HFF-Myc (cell line): Measurements from ENCODE around the gene ALPP.

Experiments
- DNase-seq: peaks from one replicate; pipeline ENCODE4 v3.0.0-alpha.2; 2011; ENCODE audit warnings: low read depth; ENCODE audit errors: extremely low read depth
- H3K4me3 ChIP-seq: replicated peaks from 2 replicates; pipeline ENCODE4 v1.5.1; 2011; ENCODE audit warnings: low read depth, mild to moderate bottlenecking, control low read depth, low read length
- CTCF ChIP-seq: IDR thresholded peaks from 2 replicates; pipeline ENCODE4 v1.5.1; 2012; ENCODE audit warnings: mild to moderate bottlenecking, low read depth, low read length, control low read depth; ENCODE audit errors: missing control alignments

The ALPP gene

DNA sequence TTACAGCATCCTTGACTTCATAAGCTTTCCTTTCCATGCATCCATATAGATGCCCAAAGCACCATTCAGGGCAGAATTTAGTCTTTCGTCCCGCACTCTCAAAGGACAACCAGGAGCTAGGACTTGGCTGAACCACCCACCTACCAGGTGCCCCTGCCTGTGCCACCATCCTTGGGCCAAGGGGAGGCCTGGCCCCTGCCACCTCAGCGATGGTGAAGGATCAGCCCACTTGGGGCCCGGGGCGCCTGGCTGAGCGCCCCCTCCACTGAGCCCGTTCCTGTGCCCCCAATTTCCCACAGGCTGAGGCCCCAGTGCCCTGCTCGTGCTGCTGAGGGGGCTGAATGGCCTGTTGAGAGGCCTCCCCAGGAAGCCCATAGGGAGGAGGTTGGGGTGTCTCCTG, 33.3 kb upstream of the ALPP start:
- no peak for DNase-seq
- no peak overlapping the region for H3K4me3 ChIP-seq
- no peak for TF ChIP-seq CTCF

DNA sequence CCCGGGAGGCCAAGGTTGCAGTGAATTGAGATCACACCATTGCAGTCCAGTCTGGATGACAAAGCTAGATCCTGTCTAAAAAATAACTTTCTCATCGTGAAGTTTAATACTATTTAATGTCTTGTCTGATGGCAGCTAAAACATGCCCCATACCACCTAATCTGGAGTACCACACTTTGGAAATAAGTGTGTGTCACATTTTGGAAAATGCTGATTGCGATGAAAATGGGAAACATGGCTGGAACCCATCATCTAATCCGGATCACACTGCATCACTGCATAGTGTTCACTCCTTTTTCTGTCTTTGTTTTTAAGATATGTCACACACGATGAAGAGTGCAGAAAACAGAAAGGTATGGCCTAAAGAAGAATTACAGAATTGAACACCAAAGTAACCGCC, 31.2 kb upstream of the ALPP start:
- H3K4me3 ChIP-seq: no peak overlapping the region
- TF ChIP-seq CTCF: no peak
- DNase-seq: no peak

- H3K4me3 ChIP-seq: no peak overlapping the region
- no peak for TF ChIP-seq CTCF
- DNase-seq: no peak
Observed at GRCh38 chr2:232348936-232349335, 29.6 kb upstream of the ALPP start.

- TF ChIP-seq CTCF: no peak
- no peak for DNase-seq
- no peak overlapping the region for H3K4me3 ChIP-seq
Observed at GRCh38 chr2:232349546-232349945, 29.0 kb upstream of the ALPP start.

DNA sequence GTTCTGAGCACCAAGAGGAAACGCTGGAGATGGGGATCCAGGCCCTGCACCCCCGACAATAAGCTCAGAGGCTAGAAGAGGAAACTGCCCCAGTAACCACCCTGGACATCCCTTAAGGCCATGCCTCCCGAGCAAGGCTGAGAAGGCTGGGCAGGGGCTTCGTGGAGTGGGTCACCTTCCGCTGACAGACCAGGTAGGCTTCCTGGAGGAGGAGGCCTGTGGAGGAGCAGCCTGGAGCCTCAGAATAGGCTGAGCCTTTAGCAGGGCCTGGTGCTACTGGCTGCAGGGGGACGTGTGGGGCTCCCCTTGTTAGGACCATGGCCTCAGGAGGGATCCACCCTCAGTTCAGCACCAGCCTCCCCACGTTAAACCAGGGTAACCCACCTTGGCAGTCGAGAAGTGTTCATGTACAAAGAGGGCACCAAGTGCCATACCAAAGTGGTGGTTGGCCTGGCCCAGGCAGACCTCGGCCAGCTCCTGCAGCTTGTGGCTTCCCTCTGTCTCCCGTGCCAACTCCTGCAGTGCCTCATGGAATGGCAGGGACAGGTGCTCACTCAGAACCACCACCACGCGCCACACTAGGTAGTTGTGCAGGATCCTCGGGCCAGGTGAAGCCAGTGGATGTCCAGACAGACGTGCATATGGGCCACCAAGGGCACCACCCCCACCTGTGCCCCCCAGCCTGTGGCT, 28.5 kb upstream of the ALPP start:
- TF ChIP-seq CTCF: no peak
- no peak overlapping the region for H3K4me3 ChIP-seq
- no peak for DNase-seq

DNA sequence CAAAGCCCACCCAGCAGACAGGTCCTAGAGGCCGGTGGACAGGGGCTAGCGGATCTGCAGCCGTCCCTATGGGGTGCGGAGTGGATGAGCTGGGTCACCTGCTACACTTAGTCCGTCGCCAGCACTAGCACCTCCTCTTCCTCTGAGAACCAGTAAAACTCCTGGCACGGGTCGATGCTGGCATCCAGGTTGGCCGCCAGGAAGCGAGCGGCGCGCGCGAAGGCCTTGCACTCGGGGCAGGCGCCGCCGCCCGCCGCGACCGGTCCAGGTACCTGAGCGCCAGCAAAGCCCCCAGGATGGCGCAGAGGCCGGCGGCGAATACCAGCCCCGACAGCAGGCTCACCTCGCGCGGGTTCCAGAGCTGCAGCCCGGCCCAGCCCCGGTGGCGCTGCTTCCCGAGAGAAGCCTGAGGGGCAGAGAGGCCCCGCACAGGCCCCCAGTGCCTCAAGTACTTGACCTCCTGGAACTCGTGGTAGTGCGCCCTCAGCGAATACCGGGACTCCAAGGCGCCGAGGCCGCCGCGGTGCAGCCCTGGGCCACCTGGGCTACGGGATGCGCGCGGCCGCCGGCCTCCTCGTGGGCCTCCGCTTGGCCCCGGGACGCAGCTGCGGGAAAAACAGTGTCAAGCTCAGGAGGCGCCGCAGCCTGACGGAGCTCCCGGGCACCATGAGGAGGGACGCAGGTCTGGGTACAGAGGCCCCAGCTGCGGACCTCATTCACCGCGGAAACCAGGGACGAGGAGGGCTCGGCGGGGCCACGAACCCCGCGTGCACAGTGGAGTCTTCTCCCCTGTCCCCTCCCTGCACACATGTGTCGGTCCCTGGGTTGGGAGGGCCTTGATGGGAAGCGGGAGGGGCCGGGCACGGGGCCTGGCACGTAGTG, 27.5 kb upstream of the ALPP start:
- no peak overlapping the region for H3K4me3 ChIP-seq
- TF ChIP-seq CTCF: no peak
- DNase-seq: no peak
